Esophagus squamous epithelium (tissue), 4 donors: ENCODE results near the gene TIMP2.

Source experiments
- POLR2A ChIP-seq, 4 donors: fragments of 450-650 bp; IDR thresholded peaks; one replicate each; pipeline ENCODE4 v1.6.1; 2017; ENCODE audit warnings: antibody characterized with exemption in 4 of 4, mild to moderate bottlenecking in 4 of 4, moderate library complexity in 3 of 4
- TF ChIP-seq, protein P1 (sequence below), 6 experiments: fragments of 450-650 bp in 4 of 6; fragments of 200-600 bp in 2 of 6; sonication (generic) in 2 of 6; IDR thresholded peaks; one replicate each; pipeline ENCODE4 v1.5.1; 2016 to 2019; ENCODE audit warnings: antibody characterized with exemption in 6 of 6, mild to moderate bottlenecking in 4 of 6, moderate library complexity in 4 of 6

DNA sequence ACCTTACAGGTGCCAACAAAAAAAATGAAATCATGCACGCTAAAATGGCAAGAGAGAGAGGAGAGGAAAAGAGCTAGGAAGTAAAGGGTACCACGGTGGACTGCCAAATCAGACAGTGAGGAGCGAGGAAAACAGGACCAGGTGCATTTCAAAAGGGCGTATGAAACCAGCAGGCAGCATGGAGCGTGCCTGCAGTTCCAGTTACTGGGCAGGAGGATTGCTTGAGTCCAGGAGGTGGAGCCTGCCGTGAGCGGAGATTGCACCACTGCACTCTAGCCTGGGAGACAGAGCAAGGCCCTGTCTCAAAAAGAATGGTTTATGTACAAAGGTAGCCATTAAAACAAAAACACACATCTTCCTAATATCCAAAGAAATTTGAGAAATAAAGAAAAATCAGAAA, 100.9 kb downstream of the TIMP2 start:
- TF ChIP-seq, protein P1, sequence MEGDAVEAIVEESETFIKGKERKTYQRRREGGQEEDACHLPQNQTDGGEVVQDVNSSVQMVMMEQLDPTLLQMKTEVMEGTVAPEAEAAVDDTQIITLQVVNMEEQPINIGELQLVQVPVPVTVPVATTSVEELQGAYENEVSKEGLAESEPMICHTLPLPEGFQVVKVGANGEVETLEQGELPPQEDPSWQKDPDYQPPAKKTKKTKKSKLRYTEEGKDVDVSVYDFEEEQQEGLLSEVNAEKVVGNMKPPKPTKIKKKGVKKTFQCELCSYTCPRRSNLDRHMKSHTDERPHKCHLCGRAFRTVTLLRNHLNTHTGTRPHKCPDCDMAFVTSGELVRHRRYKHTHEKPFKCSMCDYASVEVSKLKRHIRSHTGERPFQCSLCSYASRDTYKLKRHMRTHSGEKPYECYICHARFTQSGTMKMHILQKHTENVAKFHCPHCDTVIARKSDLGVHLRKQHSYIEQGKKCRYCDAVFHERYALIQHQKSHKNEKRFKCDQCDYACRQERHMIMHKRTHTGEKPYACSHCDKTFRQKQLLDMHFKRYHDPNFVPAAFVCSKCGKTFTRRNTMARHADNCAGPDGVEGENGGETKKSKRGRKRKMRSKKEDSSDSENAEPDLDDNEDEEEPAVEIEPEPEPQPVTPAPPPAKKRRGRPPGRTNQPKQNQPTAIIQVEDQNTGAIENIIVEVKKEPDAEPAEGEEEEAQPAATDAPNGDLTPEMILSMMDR (IDR thresholded peaks at IDR 0.05): no peak
- TF ChIP-seq POLR2A (IDR thresholded peaks at IDR 0.05): no peak
